Left ventricle myocardium superior (tissue), 1 donor: ENCODE results near the gene PYDC1. TPM values are rescaled to one million over a fixed set of nuclear protein-coding genes. Genes with fewer than 3 reads are reported as not detected.
"Not testable (repeated sequence)": the region's sequence is repeated elsewhere in the genome, so short reads cannot be mapped to it uniquely, and the experiment has no call there.

Experiments used
- ATAC-seq: fragments of 200-7000 bp; cut with Tn5 transposase; one replicate; pipeline ENCODE4 v1.9.1; 2020; ENCODE audit warnings: mild to moderate bottlenecking, moderate library complexity
- DNase-seq: peaks from one replicate; pipeline ENCODE4 v3.0.0-alpha.2; 2020
- intact Hi-C: fragments of 100-400 bp; cut with micrococcal nuclease; formaldehyde crosslinking; loops from one replicate; pipeline ENCODE4 v1.11.0; 2022
- total RNA-seq: library from RNA; stranded (reverse); fragmentation: NEBNext Ultra II Directional; extraction: Animal tissue kit (Norgen Biotek cat#: 25700); gene quantifications from one replicate; pipeline ENCODE4 v1.2.1, GENCODE V29; 2021
- donor health status: DM: no; HTN: yes; CAD: no; lungs with severe emphysema.

PYDC1 gene
- total RNA-seq, 1 donor from 2014 or later, result not detected

GRCh38 chr16:31200111-31200510 lies 16.8 kb downstream of the PYDC1 start:
- intact Hi-C loops, DNase-seq, ATAC-seq: not testable (repeated sequence)

DNA sequence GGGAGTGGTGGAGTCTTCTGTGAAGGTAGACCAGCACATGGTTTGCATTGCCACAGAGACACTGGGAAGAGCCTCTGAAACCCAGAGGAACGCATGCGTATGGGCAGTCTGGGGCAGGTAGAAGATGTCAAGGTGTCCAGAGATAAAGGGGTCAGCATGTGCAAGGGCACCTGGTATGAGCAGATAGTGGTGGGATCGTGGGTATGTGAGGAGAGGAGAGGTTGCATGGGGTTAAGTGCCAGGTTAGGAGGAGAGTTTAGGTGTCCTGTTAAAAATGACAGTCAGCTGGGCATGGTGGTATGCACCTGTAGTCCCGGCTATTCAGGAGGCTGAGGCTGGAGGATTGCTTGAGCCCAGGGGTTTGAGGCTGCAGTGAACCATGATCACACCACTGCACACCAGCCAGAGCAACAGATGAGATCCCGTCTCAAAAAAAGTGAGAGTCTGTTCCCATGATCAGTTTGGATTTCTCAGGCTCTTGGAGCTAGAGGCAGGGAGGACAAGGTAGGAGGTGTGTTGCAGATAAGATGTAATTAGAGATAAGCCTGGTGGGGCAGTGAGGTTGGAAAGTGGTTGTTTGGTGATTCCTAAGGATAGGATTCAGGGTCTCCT lies 17.4 kb downstream of the PYDC1 start:
- intact Hi-C loops, result no loop called here
- ATAC-seq, result no peak
- DNase-seq, result no peak

DNA sequence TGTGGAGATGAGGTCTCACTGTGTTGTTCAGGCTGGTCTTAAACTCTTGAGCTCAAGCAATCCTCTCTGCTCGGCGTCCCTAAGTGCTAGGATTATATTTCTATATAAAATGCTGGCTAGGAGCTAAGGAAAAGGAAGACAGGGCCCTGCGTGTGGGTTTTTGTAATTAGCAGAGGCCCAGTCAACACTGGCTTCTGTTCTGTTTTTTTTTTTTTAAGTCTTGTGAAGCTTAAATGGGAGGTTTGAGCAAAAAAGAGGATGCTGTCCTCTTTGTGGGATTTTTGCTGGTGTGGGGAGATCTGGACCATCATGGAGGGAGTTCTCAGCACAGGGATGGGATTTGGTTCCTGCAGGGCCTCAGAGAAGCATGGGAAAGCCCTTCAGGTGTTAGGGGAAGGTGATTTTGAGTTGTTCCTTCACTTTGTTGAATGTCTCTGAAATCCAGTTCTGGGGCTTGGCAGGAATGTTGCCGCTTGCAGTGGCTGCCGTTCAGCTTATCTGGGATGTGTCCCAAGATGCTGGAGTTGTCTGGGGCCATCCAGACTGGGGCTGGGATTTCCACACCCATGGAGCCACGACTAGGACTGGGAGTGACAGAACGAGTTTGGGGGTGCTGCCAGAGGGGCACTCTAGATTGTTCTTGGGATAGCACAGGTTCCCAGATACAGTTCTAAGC lies 18.6 kb downstream of the PYDC1 start:
- intact Hi-C loops, result no loop called here
- DNase-seq, result no peak
- ATAC-seq, result no peak

DNA sequence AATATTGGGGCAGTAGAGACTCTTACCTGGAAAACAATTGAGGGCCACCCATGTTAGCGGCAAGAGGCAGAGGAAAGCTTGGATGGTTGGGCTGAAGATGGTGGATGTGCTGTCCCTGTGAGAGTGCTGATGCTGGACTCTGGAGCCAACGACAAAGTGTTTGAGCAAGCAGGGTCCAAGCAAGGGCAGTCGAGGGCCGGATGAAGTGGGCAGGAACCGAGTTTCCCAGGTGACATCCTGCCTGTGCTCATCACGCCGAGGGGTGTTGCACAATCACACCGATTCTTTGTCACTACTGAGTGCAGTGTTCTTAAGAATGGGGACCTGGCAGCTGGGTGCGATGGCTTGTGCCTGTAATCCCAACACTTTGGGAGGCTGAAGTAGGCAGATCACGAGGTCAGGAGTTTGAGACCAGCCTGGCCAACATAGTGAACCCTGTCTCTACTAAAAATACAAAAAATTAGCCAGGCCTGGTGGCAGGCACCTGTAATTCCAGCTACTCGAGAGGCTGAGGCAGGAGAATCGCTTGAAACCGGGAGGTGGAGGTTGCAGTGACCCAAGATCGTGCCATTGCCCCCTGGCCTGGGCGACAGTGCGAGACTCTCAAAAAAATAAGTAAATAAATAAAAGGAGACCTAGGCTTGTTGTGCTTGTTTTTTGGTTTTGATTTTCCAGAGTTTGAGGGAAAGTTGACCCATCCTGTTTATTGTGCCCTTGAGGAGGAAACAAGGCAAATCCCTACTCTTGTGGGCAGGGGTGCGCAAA lies 20.4 kb downstream of the PYDC1 start:
- ATAC-seq, result no peak
- intact Hi-C loops, result no loop called here
- DNase-seq, result no peak

DNA sequence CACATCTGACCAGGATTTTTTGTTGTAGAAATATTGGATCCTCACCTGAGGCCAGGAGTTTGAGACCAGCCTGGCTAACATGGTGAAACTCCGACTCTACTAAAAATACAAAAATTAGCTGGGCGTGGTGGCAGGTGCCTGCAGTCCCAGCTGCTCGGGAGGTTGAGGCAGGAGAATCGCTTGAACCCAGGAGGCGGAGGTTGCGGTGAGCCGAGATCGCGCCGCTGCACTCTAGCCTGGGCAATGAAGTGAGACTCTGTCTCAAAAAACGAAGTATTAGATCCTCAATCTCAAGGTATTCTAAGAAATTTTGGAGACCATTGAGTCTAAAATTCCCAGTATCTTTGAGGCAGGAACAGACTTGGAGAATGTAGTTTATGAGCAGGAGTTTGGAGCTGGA lies 21.1 kb downstream of the PYDC1 start:
- intact Hi-C loops, DNase-seq: not testable (repeated sequence)

DNA sequence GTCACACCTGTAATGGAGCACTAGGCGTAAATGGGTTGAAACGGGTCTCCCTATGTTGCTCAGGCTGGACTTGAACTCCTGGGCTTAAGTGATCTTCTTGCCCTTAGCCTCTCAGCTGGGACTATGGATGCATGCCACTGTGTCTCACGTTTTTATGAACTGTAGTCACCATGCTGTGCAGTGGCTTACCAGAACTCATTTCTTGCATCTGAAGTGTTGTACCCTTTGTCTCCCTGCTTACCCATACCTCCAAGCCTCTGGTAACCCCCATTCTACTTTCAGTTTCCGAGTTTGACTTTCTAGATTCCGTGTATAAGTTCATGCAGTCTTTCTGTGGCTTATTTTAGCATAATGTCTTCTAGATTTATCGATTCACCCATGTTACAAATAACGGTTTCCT lies 22.0 kb downstream of the PYDC1 start:
- DNase-seq (no peak), ATAC-seq (no peak)
- intact Hi-C loops, result no loop called here

More for the DNA sequence above, 21.1 kb downstream of the PYDC1 start:
- not testable (repeated sequence) for ATAC-seq

- no peak for DNase-seq
- intact Hi-C loops, result no loop called here
Measured at GRCh38 chr16:31193874-31194273, 23.1 kb downstream of the PYDC1 start.

DNA sequence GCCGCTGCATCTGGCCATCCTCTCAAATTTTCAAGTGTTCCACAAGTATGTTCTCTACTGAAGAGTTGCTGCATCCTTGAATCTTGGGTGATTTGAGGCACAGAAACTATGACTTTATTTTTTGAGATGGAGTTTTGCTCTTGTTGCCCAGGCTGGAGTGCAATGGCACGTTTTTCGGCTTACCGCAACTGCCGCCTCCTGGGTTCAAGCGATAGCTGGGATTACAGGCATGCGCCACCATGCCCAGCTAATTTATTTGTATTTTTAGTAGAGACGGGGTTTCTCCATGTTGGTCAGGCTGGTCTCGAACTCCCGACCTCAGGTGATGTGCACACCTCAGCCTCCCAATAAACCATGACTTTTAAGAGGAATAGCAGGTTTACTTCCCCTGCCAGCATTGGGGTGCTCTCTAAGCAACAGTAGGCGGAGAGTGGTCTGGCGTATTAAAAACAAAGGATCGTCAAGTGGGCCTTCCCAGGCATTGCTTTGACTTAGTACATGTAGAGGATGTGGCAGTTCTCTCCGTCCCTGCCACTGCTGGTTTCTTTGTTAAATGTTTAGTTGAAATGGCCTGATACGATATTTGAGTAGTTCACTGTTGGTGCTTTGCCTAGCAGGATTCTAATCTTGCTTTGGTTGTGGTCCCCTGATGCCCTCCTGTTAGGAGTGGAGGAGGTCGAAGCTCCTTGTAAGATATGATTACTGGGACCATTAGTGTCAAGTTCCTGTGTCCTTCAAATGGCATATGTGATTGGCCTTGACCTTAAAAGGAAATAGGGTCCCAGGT lies 23.9 kb downstream of the PYDC1 start:
- DNase-seq (no peak), ATAC-seq (no peak)
- intact Hi-C loops, result no loop called here

More at GRCh38 chr16:31193874-31194273, 23.1 kb downstream of the PYDC1 start:
- ATAC-seq, result no peak

GRCh38 chr16:31191697-31192428 lies 25.1 kb downstream of the PYDC1 start:
- DNase-seq (no peak), ATAC-seq (no peak)
- intact Hi-C loops, result no loop called here

DNA sequence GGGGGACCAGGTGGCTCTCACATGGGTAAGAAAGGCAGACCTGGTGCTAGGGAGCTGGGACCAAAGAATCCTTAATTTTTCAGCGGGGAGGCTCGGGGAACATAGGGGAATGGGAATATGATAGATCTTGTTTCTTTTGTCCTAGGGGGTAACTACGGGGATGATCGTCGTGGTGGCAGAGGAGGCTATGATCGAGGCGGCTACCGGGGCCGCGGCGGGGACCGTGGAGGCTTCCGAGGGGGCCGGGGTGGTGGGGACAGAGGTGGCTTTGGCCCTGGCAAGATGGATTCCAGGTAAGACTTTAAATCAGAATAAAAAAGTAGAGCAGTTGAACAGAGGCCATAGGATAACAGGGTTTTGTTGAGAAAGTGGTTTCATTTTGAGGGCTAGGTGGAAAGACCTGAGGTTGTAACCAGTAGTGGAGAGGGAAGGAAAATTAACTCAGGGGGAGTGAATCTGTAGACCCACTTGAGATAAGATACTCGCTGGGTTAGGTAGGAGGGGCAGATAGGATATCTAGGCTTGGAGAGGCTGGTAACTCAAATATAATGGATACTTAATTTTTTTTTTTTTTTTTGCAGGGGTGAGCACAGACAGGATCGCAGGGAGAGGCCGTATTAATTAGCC lies 26.0 kb downstream of the PYDC1 start:
- no peak for ATAC-seq
- intact Hi-C loops, result no loop called here

GRCh38 chr16:31190061-31190460 lies 26.9 kb downstream of the PYDC1 start:
- intact Hi-C loops, result no loop called here
- no peak for DNase-seq
- no peak for ATAC-seq

More for the DNA sequence above, 26.0 kb downstream of the PYDC1 start:
- DNase-seq, result no peak

DNA sequence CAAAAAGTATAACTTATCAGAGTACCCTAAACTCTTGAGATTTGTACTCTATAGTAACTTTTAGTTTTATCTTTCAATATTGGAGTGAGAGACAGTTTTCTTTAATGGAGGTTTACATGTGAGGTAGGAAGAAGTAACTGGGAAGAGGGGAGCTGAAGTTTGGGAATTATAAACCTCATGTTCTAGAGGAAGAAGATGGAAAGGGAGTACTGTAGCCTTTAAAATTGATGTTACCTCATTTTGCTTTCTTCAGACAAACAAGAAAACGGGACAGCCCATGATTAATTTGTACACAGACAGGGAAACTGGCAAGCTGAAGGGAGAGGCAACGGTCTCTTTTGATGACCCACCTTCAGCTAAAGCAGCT lies 27.5 kb downstream of the PYDC1 start:
- intact Hi-C loops, result no loop called here
- ATAC-seq, result no peak
- DNase-seq, result no peak

GRCh38 chr16:31188450-31189411 lies 28.2 kb downstream of the PYDC1 start:
- ATAC-seq (no peak), DNase-seq (no peak)

GRCh38 chr16:31187808-31188189 lies 29.1 kb downstream of the PYDC1 start:
- no peak for ATAC-seq
- intact Hi-C loops, result no loop called here
- no peak for DNase-seq

More at GRCh38 chr16:31188450-31189411, 28.2 kb downstream of the PYDC1 start:
- intact Hi-C loops, result no loop called here

- DNase-seq (no peak), ATAC-seq (no peak)
- intact Hi-C loops, result no loop called here
Measured at GRCh38 chr16:31186930-31187807, 29.8 kb downstream of the PYDC1 start.

DNA sequence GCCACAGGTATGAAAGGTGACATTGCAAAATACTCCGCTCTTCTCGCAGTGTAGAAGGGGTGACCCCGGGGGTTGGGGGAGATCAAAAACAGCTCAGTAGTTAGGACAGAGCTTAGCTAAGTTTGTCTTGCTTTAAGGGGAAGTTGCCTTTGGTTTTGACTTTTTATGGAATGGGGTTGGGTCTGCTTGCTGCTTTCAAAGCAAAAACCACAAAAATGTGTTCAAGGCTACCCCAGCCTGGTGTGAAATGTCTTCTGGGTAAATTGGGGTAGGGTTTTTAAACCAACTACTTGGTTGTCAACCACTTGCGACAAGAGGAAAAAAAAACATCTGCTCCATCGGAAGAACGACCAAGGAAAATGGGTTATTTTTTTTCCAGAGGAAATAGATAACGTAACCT lies 30.8 kb downstream of the PYDC1 start:
- intact Hi-C loops, result no loop called here
- ATAC-seq (no peak), DNase-seq (no peak)
